ENCODE data around the gene SLC12A7. TPM values are rescaled to one million over a fixed set of nuclear protein-coding genes. Genes with fewer than 3 reads are reported as not detected.
A peak's percentile ranks its signal among the peaks of the same experiment; 100 is the strongest.

The SLC12A7 gene
- total RNA-seq, 4 donors from 2014 or later: 4.6 to 49.8 (median 15.8) TPM

GRCh38 chr5:1113805-1114586 is 2.1 kb upstream of the SLC12A7 start:
- no peaks in the 10 kb centered on the region for H3K9me3 ChIP-seq
- H3K36me3 ChIP-seq: no peaks in the 10 kb centered on the region
- no peak overlapping the region for H3K4me3 ChIP-seq
- H3K27me3 ChIP-seq: no peaks in the 10 kb centered on the region
- no peak overlapping the region for H3K27ac ChIP-seq
- intact Hi-C loops (cut with DNase I; ENCODE audit: low total_unique reads): no loop called here
- no peak for TF ChIP-seq POLR2A (IDR thresholded peaks at IDR 0.05)
- no peak for TF ChIP-seq CTCF (IDR thresholded peaks at IDR 0.05)
- peaks cover 5 to 6% of the 10 kb centered on the region in 2 donors for H3K4me1 ChIP-seq
- no peak for DNase-seq

- no peak overlapping the region for H3K27ac ChIP-seq
- H3K27me3 ChIP-seq: no peaks in the 10 kb centered on the region
- TF ChIP-seq CTCF (IDR thresholded peaks at IDR 0.05) (no peak), POLR2A (IDR thresholded peaks at IDR 0.05) (no peak)
- H3K4me3 ChIP-seq: no peak overlapping the region
- peaks cover 5 to 6% of the 10 kb centered on the region in 2 donors for H3K4me1 ChIP-seq
- no peak for DNase-seq
- intact Hi-C loops (cut with DNase I; ENCODE audit: low total_unique reads): no loop called here
- no peaks in the 10 kb centered on the region for H3K9me3 ChIP-seq
- H3K36me3 ChIP-seq: no peaks in the 10 kb centered on the region
Observed at GRCh38 chr5:1113332-1113690, 1.4 kb upstream of the SLC12A7 start.

- Histone ChIP-seq H3K9me3 (no peaks in the 10 kb centered on the region), H3K4me1 (peaks cover 5 to 6% of the 10 kb centered on the region in 2 donors), H3K27ac (no peak overlapping the region), H3K4me3 (no peak overlapping the region), H3K36me3 (no peaks in the 10 kb centered on the region), H3K27me3 (no peaks in the 10 kb centered on the region)
- TF ChIP-seq CTCF (IDR thresholded peaks at IDR 0.05) (no peak), POLR2A (IDR thresholded peaks at IDR 0.05) (no peak)
- no peak for DNase-seq
- intact Hi-C loops (cut with DNase I; ENCODE audit: low total_unique reads): no loop called here
Observed at GRCh38 chr5:1112596-1113331, 901 bp upstream of the SLC12A7 start.

- intact Hi-C loops (cut with DNase I; ENCODE audit: low total_unique reads): no loop called here
- H3K4me3 ChIP-seq: peak overlapping the region; percentile 52 to 93
- H3K36me3 ChIP-seq: no peaks in the 10 kb centered on the region
- H3K9me3 ChIP-seq: no peaks in the 10 kb centered on the region
- peaks cover 5 to 6% of the 10 kb centered on the region in 2 donors for H3K4me1 ChIP-seq
- no peak for DNase-seq
- TF ChIP-seq POLR2A (IDR thresholded peaks at IDR 0.05) (no peak), CTCF (IDR thresholded peaks at IDR 0.05) (no peak)
- H3K27me3 ChIP-seq: no peaks in the 10 kb centered on the region
- H3K27ac ChIP-seq: peak overlapping the region; percentile 75 to 80
Observed at GRCh38 chr5:1111241-1111726, 579 bp downstream of the SLC12A7 start.
